GM12875 (cell line): ENCODE results near the gene HYAL1.
A peak's percentile ranks its signal among the peaks of the same experiment; 100 is the strongest.

Experiments used
- H3K4me3 ChIP-seq: one replicate; pipeline ENCODE4 v1.5.1; 2011; ENCODE audit warnings: low read depth, low read length, control low read depth
- TF ChIP-seq, protein P1 (sequence below): IDR thresholded peaks from 2 replicates; pipeline ENCODE4 v1.5.1; 2011; ENCODE audit warnings: low read depth, mild to moderate bottlenecking, control low read depth, inconsistent platforms, low read length, moderate library complexity, borderline replicate concordance; ENCODE audit not compliant: insufficient read depth

HYAL1 gene

DNA sequence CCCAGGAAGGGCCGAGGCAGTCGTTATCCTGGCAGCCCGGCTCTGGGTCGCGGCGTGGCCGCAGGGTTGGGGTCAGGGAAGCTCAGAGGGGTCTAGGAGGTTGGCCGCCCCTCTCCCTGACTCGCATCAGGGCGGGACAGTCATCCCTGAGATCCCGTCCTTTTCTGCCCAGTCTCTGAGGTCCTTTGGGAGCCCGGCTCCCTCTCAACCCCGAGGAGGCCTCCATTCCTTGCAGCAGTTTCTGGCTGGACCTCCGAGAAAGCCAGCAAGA, 18.7 kb upstream of the HYAL1 start:
- H3K4me3 ChIP-seq = peak overlapping the region; percentile 87
- TF ChIP-seq, protein P1, sequence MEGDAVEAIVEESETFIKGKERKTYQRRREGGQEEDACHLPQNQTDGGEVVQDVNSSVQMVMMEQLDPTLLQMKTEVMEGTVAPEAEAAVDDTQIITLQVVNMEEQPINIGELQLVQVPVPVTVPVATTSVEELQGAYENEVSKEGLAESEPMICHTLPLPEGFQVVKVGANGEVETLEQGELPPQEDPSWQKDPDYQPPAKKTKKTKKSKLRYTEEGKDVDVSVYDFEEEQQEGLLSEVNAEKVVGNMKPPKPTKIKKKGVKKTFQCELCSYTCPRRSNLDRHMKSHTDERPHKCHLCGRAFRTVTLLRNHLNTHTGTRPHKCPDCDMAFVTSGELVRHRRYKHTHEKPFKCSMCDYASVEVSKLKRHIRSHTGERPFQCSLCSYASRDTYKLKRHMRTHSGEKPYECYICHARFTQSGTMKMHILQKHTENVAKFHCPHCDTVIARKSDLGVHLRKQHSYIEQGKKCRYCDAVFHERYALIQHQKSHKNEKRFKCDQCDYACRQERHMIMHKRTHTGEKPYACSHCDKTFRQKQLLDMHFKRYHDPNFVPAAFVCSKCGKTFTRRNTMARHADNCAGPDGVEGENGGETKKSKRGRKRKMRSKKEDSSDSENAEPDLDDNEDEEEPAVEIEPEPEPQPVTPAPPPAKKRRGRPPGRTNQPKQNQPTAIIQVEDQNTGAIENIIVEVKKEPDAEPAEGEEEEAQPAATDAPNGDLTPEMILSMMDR = no peak

DNA sequence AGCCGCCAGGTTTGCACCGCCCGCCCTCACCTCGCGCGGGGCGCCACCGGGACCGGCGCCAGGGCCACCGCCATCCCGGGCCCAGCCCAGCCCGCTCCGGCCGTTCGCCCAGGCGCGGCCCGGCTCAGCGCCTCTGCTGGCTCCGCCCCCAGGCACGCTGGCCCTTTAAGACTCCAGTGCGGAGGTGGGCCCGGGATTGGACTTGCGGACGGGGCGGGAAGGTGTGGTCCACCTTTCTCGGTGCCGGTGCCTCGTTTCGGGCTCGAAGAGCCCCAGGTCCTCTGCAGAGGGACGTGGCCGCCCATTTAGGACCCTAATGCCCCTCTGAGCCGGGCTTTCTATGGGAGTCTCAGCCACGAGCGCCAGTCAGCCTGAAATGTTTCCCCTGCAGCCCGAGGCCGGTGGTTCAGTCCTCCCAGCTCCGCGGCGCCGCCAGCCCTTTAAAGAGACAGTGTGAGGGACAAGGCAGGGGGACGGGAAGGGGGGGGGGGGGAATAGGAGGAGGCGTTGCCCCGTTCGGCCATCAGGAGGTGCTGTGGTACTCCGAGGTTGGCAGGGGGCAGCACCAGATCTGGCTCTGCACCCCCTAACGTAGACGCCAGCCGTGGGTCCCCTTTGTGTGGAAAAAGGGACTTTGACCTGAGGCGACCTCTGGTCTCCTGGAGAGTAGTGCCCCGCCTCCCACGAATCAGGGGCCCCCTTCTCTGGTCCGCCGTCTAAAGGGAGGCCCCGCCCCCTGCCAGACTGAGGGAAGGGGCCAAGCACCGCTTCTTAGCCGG, 18.2 kb upstream of the HYAL1 start:
- TF ChIP-seq, protein P1 = peak; percentile 63
- peak overlapping the region; percentile 87 for H3K4me3 ChIP-seq

DNA sequence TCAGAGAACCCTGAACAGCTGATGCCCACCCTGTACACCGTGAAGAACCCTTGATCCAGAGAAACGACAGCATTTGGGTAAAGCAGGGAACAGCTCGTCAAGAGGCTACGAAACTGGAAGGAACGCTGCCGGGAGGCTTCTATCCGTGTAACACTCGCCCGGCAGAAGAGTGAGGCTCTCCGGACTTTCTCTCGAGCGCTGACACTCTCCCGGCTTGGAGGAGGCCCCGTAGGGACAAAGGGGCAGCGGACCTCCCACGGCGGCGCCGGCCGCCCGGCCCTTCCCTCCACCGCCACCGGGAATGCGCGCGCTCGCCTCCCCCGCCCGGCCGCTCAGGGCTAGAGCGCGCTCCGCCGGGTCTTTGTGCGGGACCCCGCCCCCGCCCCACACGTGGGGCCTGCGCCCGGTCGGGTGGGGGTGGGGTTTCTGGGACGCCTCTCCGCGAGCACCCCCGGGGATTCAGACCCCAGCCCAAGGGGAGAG, 17.5 kb upstream of the HYAL1 start:
- peak overlapping the region; percentile 87 for H3K4me3 ChIP-seq
- TF ChIP-seq, protein P1 = no peak

DNA sequence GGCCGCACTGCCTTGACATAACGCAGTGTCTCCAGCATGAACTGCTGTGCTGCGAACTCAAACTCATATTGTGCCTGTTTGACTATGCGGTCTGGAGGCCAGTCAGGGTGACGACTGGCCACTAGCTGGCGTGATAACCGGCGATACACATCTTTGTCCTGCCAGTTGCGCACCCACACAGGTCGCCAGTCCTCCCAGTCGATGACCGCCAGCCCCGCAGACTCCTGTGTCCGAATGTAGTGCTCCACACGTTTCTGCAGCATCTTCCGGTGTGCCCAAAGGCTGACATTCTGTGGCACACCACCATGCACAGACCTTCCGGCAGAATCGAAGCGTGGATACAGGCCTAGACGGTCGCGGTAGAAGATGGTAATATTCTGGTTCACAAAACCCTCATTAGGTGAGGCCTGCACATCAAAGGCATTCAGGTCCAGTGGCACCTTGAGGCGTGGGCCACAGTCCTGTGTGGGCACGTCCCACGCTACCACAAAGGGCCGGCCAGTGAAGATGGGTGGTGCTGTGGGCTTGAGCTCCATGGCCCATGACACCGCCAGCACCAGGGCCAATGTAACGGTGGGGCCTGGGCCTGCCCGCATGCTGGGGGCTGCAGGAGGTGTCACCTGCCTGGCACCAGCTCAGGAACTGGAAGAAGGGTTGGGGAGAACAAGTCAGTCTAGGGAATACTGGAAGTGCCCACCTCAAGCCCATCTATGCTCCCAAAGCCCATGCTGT, 16.7 kb upstream of the HYAL1 start:
- peak overlapping the region; percentile 87 for H3K4me3 ChIP-seq
- TF ChIP-seq, protein P1 = no peak

DNA sequence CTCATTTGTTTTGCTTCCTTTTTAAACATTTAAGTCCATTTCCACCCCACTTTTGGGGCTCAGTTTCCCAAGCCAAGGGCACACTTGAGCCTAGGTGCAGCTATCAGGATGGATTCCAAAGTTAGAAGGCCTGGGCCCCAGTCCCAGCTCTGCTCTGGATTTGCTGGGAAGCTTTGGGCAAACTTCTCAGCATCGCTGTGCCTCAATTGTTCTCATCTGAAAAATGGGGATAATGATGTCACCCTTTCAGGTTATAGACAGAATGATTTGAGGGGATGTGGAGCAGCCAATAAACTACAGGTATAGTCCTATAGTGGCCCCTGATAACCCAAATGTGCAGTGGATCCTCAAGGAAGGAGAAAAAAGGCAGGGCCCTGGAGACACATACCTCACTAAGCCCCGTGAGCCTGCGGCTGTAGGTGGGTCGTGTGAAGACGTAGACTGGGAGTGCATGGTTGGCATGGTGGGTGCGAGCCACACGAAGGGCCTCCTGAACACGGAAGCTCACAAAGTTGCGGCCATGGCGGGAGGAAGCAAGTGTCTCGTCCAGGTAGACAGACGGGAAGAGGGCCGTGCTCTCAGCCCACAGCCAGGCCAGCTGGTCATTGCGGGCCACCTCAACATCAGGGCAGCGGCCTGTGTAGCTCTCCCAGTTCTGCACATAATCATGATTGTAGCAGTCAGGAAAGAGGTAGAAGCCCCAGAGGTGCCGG, 16.0 kb upstream of the HYAL1 start:
- no peak overlapping the region for H3K4me3 ChIP-seq
- TF ChIP-seq, protein P1 = no peak

DNA sequence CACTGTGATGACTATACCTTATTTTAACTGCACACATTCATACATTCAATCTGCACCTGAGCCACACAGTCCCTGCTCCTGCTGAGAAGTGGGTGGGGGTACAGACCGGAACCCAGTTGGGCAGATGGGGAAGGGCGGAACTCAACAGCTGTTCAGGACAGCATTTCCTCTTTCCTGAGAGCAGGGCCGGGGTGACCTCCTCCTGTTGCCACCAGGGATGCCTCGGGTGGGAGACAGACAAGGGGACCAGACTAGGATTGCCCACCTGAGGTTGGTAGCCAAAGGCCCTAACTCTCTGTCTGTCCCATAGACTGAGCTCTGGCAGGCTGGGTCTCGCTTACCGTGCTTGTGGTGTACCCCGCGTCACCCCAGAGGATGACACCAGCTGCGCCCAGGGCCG, 15.2 kb upstream of the HYAL1 start:
- H3K4me3 ChIP-seq = no peak overlapping the region
- TF ChIP-seq, protein P1 = no peak
